ENCODE results near the gene THRB.
A peak's percentile ranks its signal among the peaks of the same experiment; 100 is the strongest.

THRB gene

DNA sequence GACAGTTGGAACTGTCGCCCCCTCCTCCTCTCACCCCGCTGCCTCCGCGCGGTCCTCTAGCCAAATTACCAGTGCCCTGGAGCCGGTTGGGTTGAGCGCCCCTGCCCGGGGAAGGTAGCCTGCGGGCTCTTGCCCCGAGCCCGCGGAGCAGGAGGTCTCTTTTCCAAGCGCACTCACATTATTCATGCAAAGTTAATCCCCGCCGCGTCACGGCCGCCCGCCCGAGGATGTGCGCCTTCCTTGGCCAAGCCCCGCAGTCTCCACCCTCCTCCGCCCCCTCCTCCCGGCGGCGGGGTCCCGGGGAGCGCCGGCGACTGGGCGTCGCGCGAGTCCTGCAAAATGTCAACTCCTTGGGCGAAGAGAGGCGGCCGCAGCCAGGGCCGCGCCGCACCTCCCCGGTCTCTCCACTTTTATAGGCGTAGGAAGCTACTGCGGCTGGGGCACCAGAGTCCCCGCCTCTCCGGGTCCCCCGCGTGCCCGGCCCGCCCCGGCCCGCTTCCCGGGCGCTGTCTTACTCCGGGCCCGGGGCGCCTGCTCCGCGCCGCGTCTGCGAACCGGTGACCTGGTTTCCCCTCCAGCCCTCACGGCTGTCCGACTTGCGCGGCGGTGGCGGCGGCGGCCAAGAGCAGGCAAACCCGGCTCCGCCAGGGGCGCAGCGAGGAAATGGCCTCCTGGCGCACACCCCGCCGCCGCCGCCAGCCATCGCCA lies at the start of gene THRB:
Gene THRB (minus strand): TSS at position 233 of the 708 bp plus-strand sequence.
- DNase-seq (ENCODE audit: low spot score), result peak; percentile 83

- DNase-seq (ENCODE audit: low spot score), result no peak
Measured at GRCh38 chr3:24541935-24542334, 47.3 kb upstream of the THRB start.

- no peak for DNase-seq (ENCODE audit: low spot score)
Measured at GRCh38 chr3:24540821-24541220, 46.2 kb upstream of the THRB start.

DNA sequence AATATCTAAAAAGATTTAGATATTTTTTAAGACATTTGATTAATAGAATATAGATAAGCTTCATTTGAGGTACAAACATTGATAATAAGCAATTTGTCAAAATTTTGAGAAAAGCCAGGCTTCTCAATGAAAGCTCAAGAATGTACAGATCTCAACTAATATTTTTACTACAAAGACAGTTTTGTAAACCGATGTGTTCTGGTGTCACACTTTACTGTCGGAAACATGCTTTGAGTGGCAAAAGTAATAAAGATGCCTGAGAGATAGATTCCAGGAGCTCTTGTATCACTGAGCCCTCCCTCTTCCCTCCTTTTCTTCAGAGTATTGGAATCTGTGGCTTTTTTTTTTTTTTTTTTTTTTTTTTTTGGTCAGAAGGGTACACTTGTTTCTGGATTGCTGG lies 45.0 kb upstream of the THRB start:
- no peak for DNase-seq (ENCODE audit: low spot score)

- no peak for DNase-seq (ENCODE audit: low spot score)
Measured at GRCh38 chr3:24538891-24539290, 44.2 kb upstream of the THRB start.

DNA sequence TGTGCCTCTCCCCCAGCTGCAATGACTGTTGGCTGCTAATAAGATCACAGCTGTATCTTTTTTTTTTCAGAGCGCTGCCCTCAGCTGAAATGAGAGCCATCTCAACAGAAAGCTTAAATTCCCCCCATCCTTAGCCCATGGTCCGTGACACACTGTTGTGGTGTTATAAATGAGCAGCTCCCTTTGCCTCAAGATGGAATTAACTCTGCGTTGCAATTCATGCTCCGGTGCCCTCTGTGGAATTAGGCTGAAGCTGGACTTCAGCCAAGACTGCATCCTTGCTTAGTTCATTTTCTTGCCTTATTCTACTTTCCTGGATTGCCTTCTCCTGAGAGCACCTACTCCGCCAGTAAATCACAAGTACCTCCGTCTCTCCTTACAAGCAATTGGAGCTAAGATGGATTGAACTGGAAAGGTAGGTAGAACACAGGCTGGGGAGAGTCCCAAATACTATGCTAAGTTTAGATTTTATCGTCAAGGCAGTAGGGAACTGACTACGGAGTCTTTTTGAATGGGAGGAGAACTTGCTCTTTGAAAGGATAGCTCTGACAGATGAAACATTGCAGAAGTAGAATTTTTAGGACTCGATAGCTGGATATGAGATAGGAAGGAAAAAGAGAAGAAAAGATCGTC lies 39.0 kb upstream of the THRB start:
- DNase-seq (ENCODE audit: low spot score), result no peak

- DNase-seq (ENCODE audit: low spot score), result no peak
Measured at GRCh38 chr3:24530471-24530870, 35.8 kb upstream of the THRB start.

- no peak for DNase-seq (ENCODE audit: low spot score)
Measured at GRCh38 chr3:24529210-24529609, 34.6 kb upstream of the THRB start.

- DNase-seq (ENCODE audit: low spot score), result no peak
Measured at GRCh38 chr3:24526640-24527212, 32.1 kb upstream of the THRB start.

DNA sequence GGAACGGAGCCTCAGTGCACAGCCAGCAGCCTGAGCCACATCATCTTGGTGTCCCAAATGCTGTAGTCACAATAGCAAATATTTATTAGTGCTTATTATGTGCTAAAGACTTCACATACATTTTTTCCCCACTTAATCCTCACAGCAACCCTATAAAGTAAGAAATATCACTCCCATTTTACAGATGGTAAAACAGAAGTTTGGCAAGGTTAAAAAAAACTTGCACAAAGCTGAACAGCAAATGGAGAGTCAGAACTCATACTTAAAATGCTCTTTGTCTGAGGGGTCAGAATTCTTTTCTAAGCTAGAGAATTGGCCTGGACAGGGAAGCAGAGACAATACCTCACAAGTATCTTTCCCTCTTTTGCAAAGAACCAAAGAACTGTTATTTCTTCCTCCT lies 30.9 kb upstream of the THRB start:
- no peak for DNase-seq (ENCODE audit: low spot score)

DNA sequence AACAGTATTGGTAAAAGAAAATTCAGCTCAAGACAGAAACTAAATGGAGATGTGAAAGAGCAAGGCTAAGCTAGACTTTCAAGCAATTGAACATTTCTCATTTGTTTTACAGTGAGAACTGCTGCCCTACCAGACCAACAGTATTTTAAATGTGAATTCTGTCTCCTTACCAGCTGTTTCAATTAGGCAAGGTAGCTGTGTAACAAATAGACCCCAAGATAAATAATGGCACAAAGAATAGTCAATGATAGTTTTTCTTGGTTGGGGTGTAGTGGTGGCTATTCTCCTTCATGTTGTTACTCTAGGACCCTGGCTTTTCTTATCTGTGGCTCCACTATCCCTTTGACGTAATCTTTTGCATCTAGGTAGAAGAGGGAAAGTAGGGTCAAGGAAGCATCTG lies 30.4 kb upstream of the THRB start:
- no peak for DNase-seq (ENCODE audit: low spot score)

- DNase-seq (ENCODE audit: low spot score), result no peak
Measured at GRCh38 chr3:24523988-24524727, 29.5 kb upstream of the THRB start.

DNA sequence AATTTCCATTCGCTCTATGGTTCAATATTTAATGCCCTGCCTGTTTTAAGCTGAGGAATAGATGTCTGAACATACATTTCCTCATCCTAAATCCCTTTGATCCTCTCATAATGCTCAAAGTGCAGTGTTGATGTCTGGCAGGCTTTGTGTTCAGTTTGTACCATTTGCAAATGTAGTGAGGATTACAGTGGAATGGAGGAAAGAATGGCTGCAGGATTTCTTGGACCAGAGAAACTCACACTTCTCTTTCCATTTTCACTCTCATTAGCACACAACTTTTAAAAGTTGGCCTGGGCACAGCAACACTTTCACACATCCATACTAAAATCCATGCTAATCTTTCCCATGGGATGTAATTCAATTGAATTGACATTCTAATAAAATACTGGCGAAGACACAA lies 28.6 kb upstream of the THRB start:
- no peak for DNase-seq (ENCODE audit: low spot score)

DNA sequence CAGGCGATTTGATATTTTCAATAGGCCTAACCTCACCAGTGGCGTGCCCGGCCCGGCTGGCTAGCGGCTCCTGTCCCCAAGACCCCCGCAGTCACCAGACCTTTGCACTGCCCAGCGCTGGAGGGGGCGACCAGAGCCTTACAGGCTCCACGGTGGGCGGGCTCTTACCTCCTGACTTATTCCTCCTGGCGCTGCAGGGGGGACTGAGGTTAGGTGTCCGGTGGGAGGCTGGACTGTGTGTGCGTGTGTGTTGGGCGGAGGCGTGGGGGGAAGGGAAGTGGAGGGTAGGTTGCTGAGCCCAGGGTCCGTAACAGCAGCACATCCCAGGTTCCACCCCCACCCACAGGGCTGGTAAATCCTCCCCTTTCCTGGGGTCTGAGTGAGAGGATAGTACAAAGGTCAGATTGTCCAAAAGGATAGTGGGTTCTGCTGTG lies 27.5 kb upstream of the THRB start:
- DNase-seq (ENCODE audit: low spot score), result peak; percentile 60

DNA sequence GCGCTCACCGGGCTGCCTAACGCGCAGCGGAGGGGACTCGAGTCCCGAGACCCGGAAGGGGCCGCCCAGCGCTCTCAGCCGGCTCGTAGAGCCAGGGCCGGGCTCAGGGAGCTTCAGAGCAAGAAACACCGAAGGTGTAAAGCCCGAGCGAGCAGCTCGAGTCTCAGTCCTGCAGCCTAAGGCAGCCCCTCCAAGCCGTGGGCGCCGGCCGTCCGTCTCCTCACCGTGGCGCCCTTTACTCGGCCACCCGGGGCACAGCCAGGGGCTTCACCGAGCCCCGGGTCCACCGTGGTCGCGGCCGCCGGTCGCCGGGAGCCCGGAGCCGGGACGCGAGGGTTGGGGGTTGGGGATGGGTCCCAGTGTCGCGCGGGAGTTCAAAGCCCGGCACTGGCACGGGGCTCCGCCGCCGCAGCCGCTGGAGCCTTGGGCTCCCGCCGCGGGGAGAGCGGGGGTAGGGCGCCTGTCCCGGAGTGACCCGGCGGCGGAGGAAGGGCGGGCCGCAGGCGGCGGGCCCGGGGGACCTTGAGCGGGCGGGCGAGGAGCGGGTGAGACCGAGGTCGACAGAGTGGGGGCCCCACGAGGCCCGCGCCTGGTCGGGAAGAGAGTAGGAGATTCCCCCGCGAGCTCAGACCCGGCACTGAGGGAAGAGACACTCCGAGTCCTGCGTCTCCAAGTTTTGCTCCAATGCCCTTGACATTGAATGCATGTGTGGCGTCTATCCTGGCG lies 26.9 kb upstream of the THRB start:
- peak; percentile 61 for DNase-seq (ENCODE audit: low spot score)

GRCh38 chr3:24520976-24521419 lies 26.3 kb upstream of the THRB start:
- no peak for DNase-seq (ENCODE audit: low spot score)

GRCh38 chr3:24520101-24520495 lies 25.4 kb upstream of the THRB start:
- no peak for DNase-seq (ENCODE audit: low spot score)

DNA sequence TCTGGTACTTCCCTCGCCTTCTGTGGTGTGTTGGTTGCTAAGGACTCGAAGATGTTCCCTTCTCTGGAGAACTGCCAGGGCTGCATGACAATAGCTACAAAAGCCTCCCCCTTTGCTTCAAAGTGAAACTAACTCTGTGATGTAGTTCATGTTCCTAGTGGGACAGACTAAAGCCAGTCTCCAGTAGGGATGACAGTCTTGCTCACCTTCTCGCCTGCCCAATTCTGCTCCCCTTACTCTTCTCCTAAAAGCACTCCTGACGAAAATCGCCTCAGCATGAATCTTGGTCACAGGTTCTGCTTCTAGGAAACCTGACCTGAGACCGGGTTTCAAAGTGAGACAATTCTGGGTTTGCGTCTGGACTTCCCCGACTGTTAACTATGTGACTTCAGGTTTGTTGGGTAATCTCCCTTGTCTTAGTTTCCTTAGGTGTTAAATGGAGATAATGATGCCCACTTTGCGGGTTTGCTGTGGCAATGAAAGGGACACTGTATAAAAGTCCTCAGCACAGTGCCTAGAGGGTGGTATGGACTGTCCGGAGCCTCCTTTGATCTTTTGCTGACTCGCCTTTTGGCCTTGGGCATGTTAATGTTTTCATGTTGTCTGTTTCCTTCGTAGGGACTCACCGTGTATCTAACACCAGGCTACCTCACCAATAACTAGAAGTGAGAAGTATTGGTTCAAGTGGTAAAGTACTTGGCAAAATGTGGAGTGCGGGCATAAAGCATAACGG lies 24.9 kb upstream of the THRB start:
- DNase-seq (ENCODE audit: low spot score), result no peak

GRCh38 chr3:24518990-24519367 lies 24.3 kb upstream of the THRB start:
- no peak for DNase-seq (ENCODE audit: low spot score)

DNA sequence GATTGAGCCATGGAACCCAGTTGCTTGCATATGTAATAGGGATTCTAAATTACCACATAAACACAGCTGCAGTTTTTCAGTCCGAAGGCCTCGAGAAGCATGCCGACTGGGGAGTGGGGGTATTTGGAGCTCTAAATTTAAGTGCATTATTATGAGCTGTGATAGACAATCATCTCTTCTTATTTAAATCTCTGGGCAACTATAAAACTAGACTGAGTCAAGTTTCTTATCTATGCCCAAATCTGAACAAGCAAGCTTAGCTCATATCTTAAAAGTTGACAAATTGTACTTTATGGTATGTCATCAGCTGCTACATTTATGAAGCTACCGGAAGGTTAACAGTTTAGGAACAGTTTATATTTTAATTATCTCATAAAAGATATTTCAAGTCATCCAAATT lies 19.5 kb upstream of the THRB start:
- DNase-seq (ENCODE audit: low spot score), result no peak

DNA sequence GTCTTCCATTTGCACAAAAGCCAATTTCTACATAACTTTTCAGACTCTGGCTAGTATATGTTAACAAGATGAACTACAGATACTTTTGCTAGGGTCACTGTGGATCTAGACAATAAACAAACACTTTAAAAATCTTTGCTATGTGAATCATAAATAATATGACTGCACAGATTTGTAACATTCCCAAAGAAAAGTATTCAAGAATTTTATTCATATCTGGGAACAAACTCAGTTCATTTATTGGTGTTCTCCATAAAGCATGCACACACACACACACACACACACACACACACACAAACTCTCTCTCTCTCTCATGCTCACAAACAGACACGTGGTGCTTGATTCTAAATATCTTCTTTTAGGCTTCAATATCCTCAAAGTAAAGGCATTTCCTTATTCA lies 18.8 kb upstream of the THRB start:
- no peak for DNase-seq (ENCODE audit: low spot score)

Data from ecto neural progenitor cell (in vitro differentiated cells).